Gastrocnemius medialis (tissue), 4 donors: ENCODE measurements around the gene PLBD2. TPM values are rescaled to one million over a fixed set of nuclear protein-coding genes. Genes with fewer than 3 reads are reported as not detected.

Experiments used
- ATAC-seq, 2 donors: fragments of 150-250 bp; one replicate each; pipeline ENCODE4 v1.9.1; 2016
- DNase-seq, 2 donors: peaks; one replicate each; pipeline ENCODE4 v3.0.0-alpha.2; 2019
- H3K27ac ChIP-seq, 4 donors: fragments of 200-600 bp; sonication (generic); 1 replicate in 1 of 4; 2 replicates in 3 of 4; pipeline ENCODE4 v1.5.1; 2016 to 2018; ENCODE audit warnings: mild to moderate bottlenecking in 2 of 4, moderate library complexity in 1 of 4
- H3K27me3 ChIP-seq, 3 donors: fragments of 200-600 bp; sonication (generic) in 2 of 3; 1 replicate in 1 of 3; 2 replicates in 2 of 3; pipeline versions ENCODE4 v1.5.1 to v1.6.0; 2016 to 2019; ENCODE audit warnings: mild to moderate bottlenecking in 1 of 3, moderate library complexity in 1 of 3
- H3K36me3 ChIP-seq, 2 donors: fragments of 200-600 bp; sonication (generic) in 1 of 2; one replicate each; pipeline ENCODE4 v1.5.1; 2017 to 2018
- H3K4me1 ChIP-seq, 2 donors: fragments of 200-600 bp; sonication (generic) in 1 of 2; one replicate each; pipeline ENCODE4 v1.5.1; 2016 to 2017; ENCODE audit warnings: mild to moderate bottlenecking in 2 of 2
- H3K4me3 ChIP-seq, 4 donors: fragments of 200-600 bp; sonication (generic) in 3 of 4; 1 replicate in 1 of 4; 2 replicates in 3 of 4; pipeline ENCODE4 v1.5.1; 2016 to 2019; ENCODE audit warnings: mild to moderate bottlenecking in 2 of 4
- H3K9me3 ChIP-seq, 3 donors: fragments of 200-600 bp; sonication (generic) in 2 of 3; 1 replicate in 1 of 3; 2 replicates in 2 of 3; pipeline ENCODE4 v1.5.1; 2016 to 2019
- POLR2A ChIP-seq, 2 donors: fragments of 450-650 bp; IDR thresholded peaks; one replicate each; pipeline ENCODE4 v1.6.1; 2017; ENCODE audit warnings: antibody characterized with exemption in 2 of 2, mild to moderate bottlenecking in 2 of 2, moderate library complexity in 2 of 2
- in situ Hi-C, 4 donors: fragments of 200-750 bp; cut with MboI; loops; one replicate each; pipeline versions ENCODE4 v1.15.0 to v1.8.0; 2017; ENCODE audit warnings: low sequenced_read_pairs in 4 of 4
- intact Hi-C: fragments of 100-400 bp; cut with DNase I; formaldehyde crosslinking; loops from one replicate; pipeline ENCODE4 v1.15.1; 2023; ENCODE audit warnings: low total_unique reads
- total RNA-seq, 4 donors: library from RNA; depleted of rRNA; stranded (reverse); fragments of >200 nt; gene quantifications; one replicate each; pipeline versions ENCODE4 v1.1.0 to v1.2.3, GENCODE V29; 2016
- TF ChIP-seq, protein P1 (sequence below), 5 experiments: fragments of 450-650 bp in 3 of 5; fragments of 200-600 bp in 2 of 5; sonication (generic) in 2 of 5; IDR thresholded peaks in 4 of 5; conservative IDR thresholded peaks in 1 of 5; 1 replicate in 4 of 5; 2 replicates in 1 of 5; pipeline ENCODE4 v1.5.1; 2016 to 2019; ENCODE audit warnings: antibody characterized with exemption in 5 of 5, mild to moderate bottlenecking in 3 of 5, moderate library complexity in 3 of 5

Gene PLBD2
- total RNA-seq, 4 donors from 2014 or later = 12.0 to 28.9 (median 26.8) TPM

DNA sequence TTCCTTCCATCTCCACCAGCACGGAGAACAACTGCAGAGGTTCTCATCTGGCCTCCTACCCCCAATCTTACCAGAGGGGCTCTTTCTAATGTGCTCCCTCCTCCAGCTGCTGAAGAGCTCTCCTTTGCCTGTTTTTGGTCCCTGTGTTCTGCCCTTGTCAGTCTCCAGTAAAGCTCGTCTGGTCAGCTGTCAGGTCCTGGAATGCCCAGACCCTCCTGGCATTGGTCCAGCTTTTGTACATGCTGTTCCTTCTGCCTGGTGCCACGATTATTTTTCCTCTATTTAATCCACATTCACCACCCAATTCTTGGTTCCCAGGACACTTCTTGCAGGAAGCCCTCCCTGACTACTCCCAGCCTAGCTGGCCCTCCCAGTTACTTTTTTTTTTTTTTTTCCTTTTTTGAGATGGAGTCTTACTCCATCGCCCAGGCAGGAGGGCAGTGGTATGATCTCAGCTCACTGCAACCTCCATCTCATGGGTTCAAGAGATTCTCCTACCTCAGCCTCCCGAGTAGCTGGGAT is 30.0 kb upstream of the PLBD2 start:
- no peak overlapping the region for H3K4me3 ChIP-seq
- peaks cover 22 to 24% of the 10 kb centered on the region in 2 donors for H3K4me1 ChIP-seq
- in situ Hi-C loops (no loop called here), intact Hi-C loops (no loop called here)
- H3K27ac ChIP-seq = peak overlapping the region in 2 of 4 donors; percentile 13 to 28
- no peaks in the 10 kb centered on the region for H3K9me3 ChIP-seq
- TF ChIP-seq, protein P1, sequence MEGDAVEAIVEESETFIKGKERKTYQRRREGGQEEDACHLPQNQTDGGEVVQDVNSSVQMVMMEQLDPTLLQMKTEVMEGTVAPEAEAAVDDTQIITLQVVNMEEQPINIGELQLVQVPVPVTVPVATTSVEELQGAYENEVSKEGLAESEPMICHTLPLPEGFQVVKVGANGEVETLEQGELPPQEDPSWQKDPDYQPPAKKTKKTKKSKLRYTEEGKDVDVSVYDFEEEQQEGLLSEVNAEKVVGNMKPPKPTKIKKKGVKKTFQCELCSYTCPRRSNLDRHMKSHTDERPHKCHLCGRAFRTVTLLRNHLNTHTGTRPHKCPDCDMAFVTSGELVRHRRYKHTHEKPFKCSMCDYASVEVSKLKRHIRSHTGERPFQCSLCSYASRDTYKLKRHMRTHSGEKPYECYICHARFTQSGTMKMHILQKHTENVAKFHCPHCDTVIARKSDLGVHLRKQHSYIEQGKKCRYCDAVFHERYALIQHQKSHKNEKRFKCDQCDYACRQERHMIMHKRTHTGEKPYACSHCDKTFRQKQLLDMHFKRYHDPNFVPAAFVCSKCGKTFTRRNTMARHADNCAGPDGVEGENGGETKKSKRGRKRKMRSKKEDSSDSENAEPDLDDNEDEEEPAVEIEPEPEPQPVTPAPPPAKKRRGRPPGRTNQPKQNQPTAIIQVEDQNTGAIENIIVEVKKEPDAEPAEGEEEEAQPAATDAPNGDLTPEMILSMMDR (IDR thresholded peaks at IDR 0.05 in 4 of 5, conservative IDR thresholded peaks at IDR 0.05 in 1 of 5) = no peak
- no peak for TF ChIP-seq POLR2A (IDR thresholded peaks at IDR 0.05)
- ATAC-seq (no peak), DNase-seq (no peak)
- no peaks in the 10 kb centered on the region for H3K27me3 ChIP-seq
- peaks cover 0 to 17% of the 10 kb centered on the region in 2 donors for H3K36me3 ChIP-seq

DNA sequence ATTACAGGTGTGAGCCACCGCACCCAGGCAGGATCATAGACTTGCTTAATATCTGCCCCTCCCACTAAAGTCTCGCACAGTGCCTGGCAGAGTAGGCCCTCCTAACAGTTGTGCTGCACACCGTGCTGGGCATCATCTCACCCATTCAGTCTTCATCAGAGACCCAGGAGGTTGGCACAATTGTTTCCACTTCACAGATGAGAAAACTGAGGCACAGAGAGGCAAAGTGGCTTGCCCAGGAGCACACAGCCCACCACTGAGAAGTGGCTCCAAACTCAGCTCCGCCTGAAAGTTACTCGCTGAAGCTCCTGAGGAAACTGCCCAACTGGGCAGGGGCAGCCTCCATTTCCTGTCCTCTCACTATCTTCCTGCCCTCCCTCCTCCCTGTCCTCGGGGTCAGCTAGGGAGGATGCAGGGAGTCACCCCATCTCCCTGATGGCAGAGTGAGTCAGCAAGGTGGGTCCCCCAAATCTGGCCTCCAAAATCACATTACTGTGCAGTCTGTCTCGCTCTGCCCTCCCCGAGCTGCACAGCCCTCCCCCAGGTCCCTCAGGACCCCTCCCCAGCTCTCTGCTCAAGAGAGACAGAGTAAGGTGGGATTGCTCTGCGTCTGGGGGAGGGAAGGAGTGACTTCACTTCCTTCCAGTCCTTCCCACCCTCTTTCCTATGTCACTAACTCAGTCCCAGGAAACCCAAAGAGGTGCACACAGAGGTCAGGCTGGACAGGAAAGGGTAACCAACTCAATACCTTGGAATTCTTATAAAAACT is 29.2 kb upstream of the PLBD2 start:
- no peak for TF ChIP-seq POLR2A (IDR thresholded peaks at IDR 0.05)
- in situ Hi-C loops (no loop called here), intact Hi-C loops (no loop called here)
- ATAC-seq (no peak), DNase-seq (no peak)
- peaks cover 0 to 17% of the 10 kb centered on the region in 2 donors for H3K36me3 ChIP-seq
- no peaks in the 10 kb centered on the region for H3K9me3 ChIP-seq
- H3K27ac ChIP-seq = peak overlapping the region in 1 of 4 donors; percentile 3
- H3K4me3 ChIP-seq = no peak overlapping the region
- H3K4me1 ChIP-seq = peaks cover 29 to 30% of the 10 kb centered on the region in 2 donors
- H3K27me3 ChIP-seq = no peaks in the 10 kb centered on the region

DNA sequence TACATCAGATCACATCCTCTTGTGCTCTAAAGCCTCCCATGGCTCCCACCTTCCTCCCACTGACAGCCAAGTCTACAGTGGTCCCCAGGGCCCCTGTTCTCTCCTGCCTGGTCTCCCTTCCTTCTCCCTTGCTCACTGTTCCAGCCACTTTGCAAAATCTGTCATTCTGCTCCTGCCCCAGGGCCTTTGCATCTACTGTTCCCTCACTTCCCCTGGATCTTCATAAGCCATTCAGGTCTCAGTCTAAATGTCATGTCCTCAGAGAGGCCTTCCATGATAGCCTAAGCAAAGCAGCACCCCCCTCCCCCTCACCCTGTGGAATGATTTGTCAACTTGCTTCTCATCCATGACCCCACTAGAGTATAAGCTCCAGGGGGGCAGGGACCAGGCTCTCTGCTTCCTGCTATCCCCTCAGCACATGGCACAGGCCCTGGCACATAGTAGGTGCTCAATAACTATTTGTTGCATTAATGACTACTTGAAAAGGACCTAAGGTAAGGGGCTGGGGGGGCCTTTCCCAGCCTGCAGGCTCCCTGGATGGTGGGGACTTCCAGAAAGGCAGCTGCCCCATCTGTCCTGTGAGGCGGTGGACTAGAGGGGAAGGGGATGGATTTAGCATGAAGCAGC is 28.5 kb upstream of the PLBD2 start:
- TF ChIP-seq POLR2A (IDR thresholded peaks at IDR 0.05) = no peak
- TF ChIP-seq, protein P1 (IDR thresholded peaks at IDR 0.05 in 4 of 5, conservative IDR thresholded peaks at IDR 0.05 in 1 of 5) = no peak
- H3K27me3 ChIP-seq = no peaks in the 10 kb centered on the region
- no peak overlapping the region for H3K4me3 ChIP-seq
- H3K4me1 ChIP-seq = peaks cover 29 to 30% of the 10 kb centered on the region in 2 donors
- no peaks in the 10 kb centered on the region for H3K9me3 ChIP-seq
- peak overlapping the region in 1 of 4 donors; percentile 3 for H3K27ac ChIP-seq
- ATAC-seq (no peak), DNase-seq (no peak)
- intact Hi-C loops = loop anchor here (10.0 kb wide), 1 partner anchor 135 kb away; no protein-coding TSS in a partner anchor
- in situ Hi-C loops = loop anchor here in 1 of 4 donors (10.0 kb wide), 1 partner anchor 145 kb away; the partner anchor contains the start of genes DDX54 and RITA1
- peaks cover 0 to 17% of the 10 kb centered on the region in 2 donors for H3K36me3 ChIP-seq

DNA sequence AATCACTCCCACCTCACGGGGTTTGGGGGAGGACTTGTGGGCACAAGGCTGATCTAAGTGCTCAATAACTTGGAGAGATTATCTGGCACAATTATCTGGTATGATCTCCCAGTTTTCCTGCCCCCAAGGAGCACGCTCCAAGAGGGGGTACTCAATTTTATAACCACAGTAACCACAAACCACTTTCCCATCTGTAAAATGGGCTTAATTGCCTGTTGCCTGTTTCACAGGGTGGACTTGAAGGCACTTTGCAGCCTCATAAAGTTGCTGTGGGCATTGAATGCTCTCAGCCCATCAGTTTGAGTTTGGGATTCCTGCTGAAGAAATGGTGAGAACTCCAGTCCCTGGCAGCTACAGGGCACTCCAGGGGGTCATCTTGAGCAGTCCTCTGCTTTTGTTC is 27.9 kb upstream of the PLBD2 start:
- no peak overlapping the region for H3K27ac ChIP-seq
- in situ Hi-C loops (loop anchor here in 1 of 4 donors (10.0 kb wide), 1 partner anchor 146 kb away; the partner anchor contains the start of genes DDX54 and RITA1), intact Hi-C loops (loop anchor here (10.0 kb wide), 1 partner anchor 136 kb away; no protein-coding TSS in a partner anchor)
- ATAC-seq (no peak), DNase-seq (no peak)
- no peaks in the 10 kb centered on the region for H3K27me3 ChIP-seq
- TF ChIP-seq, protein P1 (IDR thresholded peaks at IDR 0.05 in 4 of 5, conservative IDR thresholded peaks at IDR 0.05 in 1 of 5) = no peak
- TF ChIP-seq POLR2A (IDR thresholded peaks at IDR 0.05) = no peak
- peaks cover 0 to 17% of the 10 kb centered on the region in 2 donors for H3K36me3 ChIP-seq
- H3K4me1 ChIP-seq = peaks cover 30 to 32% of the 10 kb centered on the region in 2 donors
- H3K9me3 ChIP-seq = no peaks in the 10 kb centered on the region
- H3K4me3 ChIP-seq = no peak overlapping the region
